Measurements from ENCODE around the gene NOSTRIN. TPM values are rescaled to one million over a fixed set of nuclear protein-coding genes. Genes with fewer than 3 reads are reported as not detected.

The NOSTRIN gene
- total RNA-seq, 4 donors from 2014 or later = 40.0 to 91.6 (median 47.9) TPM

DNA sequence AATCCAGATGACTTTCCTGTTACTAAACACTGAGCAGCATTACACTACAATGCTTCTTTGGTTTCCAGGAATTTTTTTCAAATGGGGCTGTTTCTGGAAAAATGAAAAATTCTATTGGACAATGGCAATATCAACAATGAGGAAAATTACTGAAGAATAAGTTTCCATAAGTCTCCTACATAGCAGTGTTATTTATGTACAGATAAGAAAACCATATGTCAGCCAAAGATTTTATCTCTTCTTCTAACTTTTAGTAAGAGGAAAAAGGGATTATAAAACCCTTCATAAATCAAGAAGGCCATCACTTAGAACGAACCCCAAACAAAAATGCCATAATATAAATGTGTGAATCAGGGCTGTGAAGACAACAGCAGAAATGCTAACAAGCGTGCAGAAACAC, 31.6 kb upstream of the NOSTRIN start:
- in situ Hi-C loops (cut with MboI; ENCODE audit: low pct_ligation_motif_present in 1 of 4, low pct_unique_long_range_greater_than_20kb in 1 of 4, low sequenced_read_pairs in 3 of 4) = loop anchor here in 2 of 4 donors (25.0 kb wide), 2 partner anchors 142 to 433 kb away; partner anchors contain the start of gene G6PC2 (in 1 of the 2)
- WGBS, 2 donors (ENCODE audit: low coverage in 1 of 2) = 66 to 78% methylated on average over 2 of the region's 2 CpGs

DNA sequence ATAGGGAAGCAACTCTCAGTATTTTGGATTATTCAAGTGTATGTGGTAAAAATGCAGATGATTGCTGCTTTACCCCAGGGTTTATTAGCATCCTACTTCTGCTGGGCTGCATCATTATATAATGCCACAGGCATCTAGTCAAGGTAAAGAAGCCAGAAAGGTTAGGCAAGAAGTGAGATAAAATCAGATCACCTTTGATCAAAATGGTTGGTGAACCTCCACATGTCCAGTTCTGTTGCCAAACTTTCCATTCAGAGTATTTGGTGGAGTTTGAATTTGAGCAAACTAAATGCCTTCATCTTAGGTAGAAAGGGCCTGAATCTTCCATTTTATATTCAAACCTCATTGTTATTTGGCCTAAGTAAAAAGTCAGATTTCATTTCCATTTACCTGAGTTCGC, 29.7 kb upstream of the NOSTRIN start:
- Histone ChIP-seq H3K36me3 (no peaks in the 10 kb centered on the region), H3K4me1 (no peaks in the 10 kb centered on the region), H3K27me3 (no peaks in the 10 kb centered on the region), H3K27ac (no peak overlapping the region), H3K4me3 (no peak overlapping the region), H3K9me3 (no peaks in the 10 kb centered on the region)
- intact Hi-C loops (cut with DNase I; ENCODE audit: low total_unique reads) (no loop called here), in situ Hi-C loops (cut with MboI; ENCODE audit: low pct_ligation_motif_present in 1 of 4, low pct_unique_long_range_greater_than_20kb in 1 of 4, low sequenced_read_pairs in 3 of 4) (loop anchor here in 2 of 4 donors (25.0 kb wide), 2 partner anchors 140 to 435 kb away; partner anchors contain the start of gene G6PC2 (in 1 of the 2))
- TF ChIP-seq CTCF (IDR thresholded peaks at IDR 0.05) (no peak), POLR2A (IDR thresholded peaks at IDR 0.05) (no peak), POLR2AphosphoS5 (IDR thresholded peaks at IDR 0.05) (no peak), EP300 (IDR thresholded peaks at IDR 0.05; ENCODE audit: low read depth) (no peak)
- WGBS, 2 donors (ENCODE audit: low coverage in 1 of 2) = 100% methylated on average over 1 of the region's 1 CpG
- no peak for DNase-seq

More for the DNA sequence above, 31.6 kb upstream of the NOSTRIN start:
- Histone ChIP-seq H3K27ac (no peak overlapping the region), H3K27me3 (no peaks in the 10 kb centered on the region), H3K4me1 (no peaks in the 10 kb centered on the region), H3K4me3 (no peak overlapping the region), H3K36me3 (peaks cover 0 to 4% (median 0%) of the 10 kb centered on the region in 4 donors), H3K9me3 (no peaks in the 10 kb centered on the region)
- DNase-seq = no peak
- intact Hi-C loops (cut with DNase I; ENCODE audit: low total_unique reads) = no loop called here
- TF ChIP-seq CTCF (IDR thresholded peaks at IDR 0.05) (no peak), POLR2AphosphoS5 (IDR thresholded peaks at IDR 0.05) (no peak), EP300 (IDR thresholded peaks at IDR 0.05; ENCODE audit: low read depth) (no peak), POLR2A (IDR thresholded peaks at IDR 0.05) (no peak)

GRCh38 chr2:168773128-168773527, 29.3 kb upstream of the NOSTRIN start:
- in situ Hi-C loops (cut with MboI; ENCODE audit: low pct_ligation_motif_present in 1 of 4, low pct_unique_long_range_greater_than_20kb in 1 of 4, low sequenced_read_pairs in 3 of 4) = loop anchor here in 2 of 4 donors (25.0 kb wide), 2 partner anchors 139 to 436 kb away; partner anchors contain the start of gene G6PC2 (in 1 of the 2)
- WGBS, 2 donors (ENCODE audit: low coverage in 1 of 2) = 82 to 91% methylated on average over 2 of the region's 2 CpGs
- Histone ChIP-seq H3K9me3 (no peaks in the 10 kb centered on the region), H3K4me3 (no peak overlapping the region), H3K27me3 (no peaks in the 10 kb centered on the region), H3K36me3 (no peaks in the 10 kb centered on the region), H3K4me1 (no peaks in the 10 kb centered on the region), H3K27ac (no peak overlapping the region)
- DNase-seq = no peak
- TF ChIP-seq POLR2AphosphoS5 (IDR thresholded peaks at IDR 0.05) = no peak
- TF ChIP-seq EP300 (IDR thresholded peaks at IDR 0.05; ENCODE audit: low read depth) = no peak
- TF ChIP-seq CTCF (IDR thresholded peaks at IDR 0.05) = no peak
- no peak for TF ChIP-seq POLR2A (IDR thresholded peaks at IDR 0.05)
- intact Hi-C loops (cut with DNase I; ENCODE audit: low total_unique reads) = no loop called here

GRCh38 chr2:168773719-168774521, 28.5 kb upstream of the NOSTRIN start:
- H3K9me3 ChIP-seq = no peaks in the 10 kb centered on the region
- H3K4me3 ChIP-seq = no peak overlapping the region
- intact Hi-C loops (cut with DNase I; ENCODE audit: low total_unique reads) = no loop called here
- H3K27ac ChIP-seq = no peak overlapping the region
- no peaks in the 10 kb centered on the region for H3K36me3 ChIP-seq
- H3K27me3 ChIP-seq = no peaks in the 10 kb centered on the region
- in situ Hi-C loops (cut with MboI; ENCODE audit: low pct_ligation_motif_present in 1 of 4, low pct_unique_long_range_greater_than_20kb in 1 of 4, low sequenced_read_pairs in 3 of 4) = loop anchor here in 2 of 4 donors (25.0 kb wide), 2 partner anchors 138 to 437 kb away; partner anchors contain the start of gene G6PC2 (in 1 of the 2)
- WGBS, 2 donors (ENCODE audit: low coverage in 1 of 2) = 20 to 68% methylated on average over 4 to 9 of the region's 9 CpGs
- H3K4me1 ChIP-seq = no peaks in the 10 kb centered on the region
- TF ChIP-seq CTCF (IDR thresholded peaks at IDR 0.05) = peak; percentile 60 to 79 (median 70)
- no peak for TF ChIP-seq POLR2A (IDR thresholded peaks at IDR 0.05)
- peak in 2 of 3 donors; percentile 12 to 32 for TF ChIP-seq POLR2AphosphoS5 (IDR thresholded peaks at IDR 0.05)
- no peak for TF ChIP-seq EP300 (IDR thresholded peaks at IDR 0.05; ENCODE audit: low read depth)
- peak; percentile 66 for DNase-seq
